Kidney epithelial cell (primary cell): ENCODE data around the gene HCFC1. TPM values are rescaled to one million over a fixed set of nuclear protein-coding genes. Genes with fewer than 3 reads are reported as not detected.

Experiments used
- DNase-seq: peaks from one replicate; pipeline ENCODE4 v3.0.0-alpha.2; 2010; ENCODE audit warnings: low read depth
- H3K27me3 ChIP-seq: 2 replicates; pipeline ENCODE4 v1.6.0; 2011; ENCODE audit warnings: low read length; ENCODE audit not compliant: control insufficient read depth, insufficient read depth
- H3K36me3 ChIP-seq: 2 replicates; pipeline ENCODE4 v1.5.1; 2011; ENCODE audit warnings: low read length; ENCODE audit not compliant: control insufficient read depth, insufficient read depth
- H3K4me3 ChIP-seq: 2 replicates; pipeline ENCODE4 v1.5.1; 2011; ENCODE audit warnings: low read depth, mild to moderate bottlenecking, control low read depth, low read length
- CTCF ChIP-seq: IDR thresholded peaks from 2 replicates; pipeline ENCODE4 v1.5.1; 2011; ENCODE audit warnings: mild to moderate bottlenecking, moderate library complexity, low read length, control low read depth, inconsistent platforms; ENCODE audit not compliant: insufficient read depth, poor library complexity, severe bottlenecking
- total RNA-seq: library from RNA; depleted of rRNA; stranded (reverse); fragments of >200 nt; gene quantifications from 2 replicates; pipeline ENCODE4 v1.2.3, GENCODE V29; 2015

The HCFC1 gene
- total RNA-seq, 1 donor from 2014 or later = 56.2 TPM

GRCh38 chrX:153989973-153990655, 18.5 kb upstream of the HCFC1 start:
- Histone ChIP-seq H3K27me3 (no peaks in the 10 kb centered on the region), H3K36me3 (no peaks in the 10 kb centered on the region), H3K4me3 (no peak overlapping the region)
- no peak for DNase-seq
- no peak for TF ChIP-seq CTCF

GRCh38 chrX:153988493-153988892, 16.9 kb upstream of the HCFC1 start:
- Histone ChIP-seq H3K4me3 (no peak overlapping the region), H3K36me3 (no peaks in the 10 kb centered on the region), H3K27me3 (no peaks in the 10 kb centered on the region)
- no peak for DNase-seq
- TF ChIP-seq CTCF = no peak

- no peak overlapping the region for H3K4me3 ChIP-seq
- H3K36me3 ChIP-seq = no peaks in the 10 kb centered on the region
- DNase-seq = no peak
Measured at GRCh38 chrX:153984351-153985178, 12.9 kb upstream of the HCFC1 start.

GRCh38 chrX:153983321-153983801, 11.7 kb upstream of the HCFC1 start:
- H3K27me3 ChIP-seq = no peaks in the 10 kb centered on the region
- TF ChIP-seq CTCF = no peak
- no peak overlapping the region for H3K4me3 ChIP-seq
- no peaks in the 10 kb centered on the region for H3K36me3 ChIP-seq
- no peak for DNase-seq

More at GRCh38 chrX:153984351-153985178, 12.9 kb upstream of the HCFC1 start:
- no peak for TF ChIP-seq CTCF
- H3K27me3 ChIP-seq = no peaks in the 10 kb centered on the region

- no peaks in the 10 kb centered on the region for H3K36me3 ChIP-seq
- H3K27me3 ChIP-seq = no peaks in the 10 kb centered on the region
- no peak for DNase-seq
- TF ChIP-seq CTCF = no peak
- H3K4me3 ChIP-seq = no peak overlapping the region
Measured at GRCh38 chrX:153981771-153982533, 10.3 kb upstream of the HCFC1 start.
